Activated CD4-positive, alpha-beta memory T cell treated with anti-CD3 and anti-CD28 coated beads, Interleukin-2, amount 10 ng/mL, durations not matched to agents 7 days and 5 days (primary cell): ENCODE measurements around the gene GUCA2A. TPM values are rescaled to one million over a fixed set of nuclear protein-coding genes. Genes with fewer than 3 reads are reported as not detected.

Source experiments
- CTCF ChIA-PET: fragments of 350-600 bp; sonication (Branson Sonifier 250); formaldehyde crosslinking; loops from one replicate; lab custom pipeline; 2021; ENCODE audit warnings: antibody characterized with exemption, inconsistent platforms; lab: Charles Lee
- POLR2A ChIA-PET: fragments of 350-600 bp; sonication (Branson Sonifier 250); formaldehyde crosslinking; loops from one replicate; lab custom pipeline; 2021; ENCODE audit warnings: antibody characterized with exemption; lab: Charles Lee
- DNase-seq: peaks from one replicate; pipeline ENCODE4 v3.0.0-alpha.2; 2020
- H3K27ac Mint-ChIP-seq: one replicate; pipeline ENCODE4 v1.8.0; 2021; ENCODE audit warnings: mild to moderate bottlenecking, mixed read lengths
- H3K27me3 Mint-ChIP-seq: one replicate; pipeline ENCODE4 v1.8.0; 2021; ENCODE audit warnings: mixed read lengths
- H3K36me3 Mint-ChIP-seq: one replicate; pipeline ENCODE4 v1.8.0; 2021; ENCODE audit warnings: low read depth, mixed read lengths
- H3K4me1 Mint-ChIP-seq: one replicate; pipeline ENCODE4 v1.8.0; 2021; ENCODE audit warnings: mixed read lengths
- H3K4me3 Mint-ChIP-seq: one replicate; pipeline ENCODE4 v1.8.0; 2021; ENCODE audit warnings: mild to moderate bottlenecking, mixed read lengths
- H3K9me3 Mint-ChIP-seq: one replicate; pipeline ENCODE4 v1.8.0; 2021; ENCODE audit warnings: mixed read lengths
- total RNA-seq, 2 experiments: library from RNA; stranded (reverse); gene quantifications; one replicate each; pipeline ENCODE4 v1.2.3, GENCODE V29; 2021

The GUCA2A gene
- total RNA-seq, 2 experiments from 2014 or later: not detected

DNA sequence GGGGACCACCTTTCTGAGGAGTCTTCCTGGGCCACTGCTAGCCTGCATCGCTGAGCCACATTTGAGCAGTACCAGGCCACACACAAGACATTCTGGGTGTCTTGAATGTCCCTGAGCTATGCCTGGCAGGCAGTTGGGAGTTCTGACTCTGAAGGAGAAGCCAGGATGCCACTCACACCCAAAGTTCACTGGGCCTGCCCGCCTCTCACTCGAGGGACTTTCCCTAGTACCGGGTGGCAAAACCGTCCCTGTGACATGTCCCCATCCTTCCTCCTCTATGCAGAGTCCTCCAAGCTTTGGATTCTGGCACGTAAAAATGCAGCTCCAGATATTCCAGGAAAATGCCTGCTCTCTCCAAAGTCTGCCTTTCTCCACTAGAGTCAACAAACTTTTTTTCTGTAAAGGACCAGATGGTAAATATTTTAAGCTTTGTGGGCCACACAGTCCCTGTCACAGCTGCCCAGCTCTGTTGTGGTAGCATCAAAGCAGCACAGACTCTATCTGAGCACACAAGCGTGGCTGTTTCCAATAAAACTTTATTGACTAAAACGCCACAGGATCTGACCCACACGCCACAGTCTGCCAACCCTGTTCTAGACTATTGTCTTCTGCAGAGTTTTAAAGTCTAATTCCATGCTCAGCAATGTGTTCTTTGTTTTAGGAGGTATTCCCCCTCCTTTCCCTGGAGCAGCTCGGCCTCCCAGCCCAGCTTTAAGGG lies 30.6 kb downstream of the GUCA2A start:
- DNase-seq: no peak
- Mint-ChIP-seq H3K36me3 (no peaks in the 10 kb centered on the region), H3K9me3 (no peaks in the 10 kb centered on the region), H3K27ac (no peak overlapping the region), H3K4me3 (no peak overlapping the region), H3K27me3 (peaks cover 12% of the 10 kb centered on the region), H3K4me1 (no peaks in the 10 kb centered on the region)
- POLR2A ChIA-PET: no interaction called here
- CTCF ChIA-PET: no interaction called here

DNA sequence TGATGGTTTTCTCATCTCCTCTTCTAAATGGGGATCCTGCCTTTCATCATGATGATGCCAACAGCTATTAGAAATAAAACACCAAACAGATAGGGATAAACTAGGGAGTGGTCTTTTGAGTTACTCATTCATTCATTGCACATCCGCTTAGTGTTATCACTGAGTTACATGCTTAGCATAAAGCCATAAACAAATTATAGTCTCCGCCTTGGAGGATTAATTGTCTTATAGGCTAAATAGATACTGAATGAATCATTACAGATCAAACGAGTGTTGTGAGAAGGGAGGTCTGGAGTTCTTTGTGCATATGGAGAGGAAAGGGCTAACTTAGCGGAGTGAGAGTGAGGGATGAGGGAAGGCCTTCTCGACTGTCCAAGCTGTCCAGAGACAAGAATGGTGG lies 31.2 kb downstream of the GUCA2A start:
- H3K27me3 Mint-ChIP-seq: peaks cover 12% of the 10 kb centered on the region
- H3K4me3 Mint-ChIP-seq: no peak overlapping the region
- H3K27ac Mint-ChIP-seq: no peak overlapping the region
- H3K36me3 Mint-ChIP-seq: no peaks in the 10 kb centered on the region
- H3K9me3 Mint-ChIP-seq: no peaks in the 10 kb centered on the region
- ChIA-PET POLR2A (no interaction called here), CTCF (no interaction called here)
- no peak for DNase-seq
- no peaks in the 10 kb centered on the region for H3K4me1 Mint-ChIP-seq

DNA sequence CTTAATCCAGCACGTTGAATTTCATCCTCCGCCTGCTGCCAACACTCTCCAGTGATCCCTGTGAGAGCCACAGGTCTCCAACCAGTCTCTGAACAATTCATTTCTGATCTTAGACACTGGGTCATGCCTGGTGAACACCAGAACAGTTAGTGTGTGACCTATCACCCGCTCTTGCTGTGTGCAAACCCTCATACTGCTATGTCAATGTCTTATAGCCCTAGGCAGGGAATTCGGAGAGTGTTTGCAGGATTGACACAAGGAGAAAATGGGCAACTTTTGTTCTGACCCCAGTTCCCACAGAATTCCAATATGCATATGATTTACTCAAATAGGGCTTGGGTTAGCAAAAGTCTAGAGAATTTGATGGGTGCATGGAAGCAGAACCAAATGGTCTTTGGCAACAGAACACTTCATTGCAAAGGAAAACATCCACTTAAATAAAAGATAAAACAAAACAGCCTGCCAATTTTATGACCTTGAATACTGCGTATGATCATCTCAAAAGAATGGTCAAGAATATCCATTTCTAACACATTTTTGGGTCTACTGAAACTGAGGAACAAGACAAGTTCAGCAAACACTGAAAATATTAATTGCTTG lies 34.4 kb downstream of the GUCA2A start:
- CTCF ChIA-PET: no interaction called here
- H3K27me3 Mint-ChIP-seq: peaks cover 15% of the 10 kb centered on the region
- no peaks in the 10 kb centered on the region for H3K36me3 Mint-ChIP-seq
- no peak overlapping the region for H3K4me3 Mint-ChIP-seq
- H3K4me1 Mint-ChIP-seq: no peaks in the 10 kb centered on the region
- no peak overlapping the region for H3K27ac Mint-ChIP-seq
- no peak for DNase-seq
- POLR2A ChIA-PET: no interaction called here
- H3K9me3 Mint-ChIP-seq: no peaks in the 10 kb centered on the region

DNA sequence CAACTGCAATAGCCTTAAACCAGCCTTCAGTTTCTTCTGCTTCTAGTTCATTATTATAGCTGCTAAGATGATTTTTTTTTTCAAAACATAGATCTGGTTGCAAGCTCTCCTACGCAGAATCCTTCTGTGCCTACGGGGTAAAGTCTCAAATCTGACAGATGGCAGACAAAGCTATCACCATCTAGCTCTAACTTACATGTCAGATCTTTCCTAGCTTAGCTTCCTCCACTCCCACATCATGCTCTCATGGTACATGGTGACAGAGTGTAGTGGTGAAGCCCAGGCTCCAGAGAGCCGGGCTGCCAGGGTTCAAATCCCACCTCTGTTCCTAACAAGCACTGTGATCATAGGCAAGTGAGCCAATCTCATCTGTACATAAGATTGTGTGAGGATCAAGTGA lies 35.6 kb downstream of the GUCA2A start:
- no peak overlapping the region for H3K4me3 Mint-ChIP-seq
- peaks cover 15% of the 10 kb centered on the region for H3K27me3 Mint-ChIP-seq
- DNase-seq: no peak
- no peaks in the 10 kb centered on the region for H3K9me3 Mint-ChIP-seq
- no peaks in the 10 kb centered on the region for H3K4me1 Mint-ChIP-seq
- CTCF ChIA-PET: no interaction called here
- no peak overlapping the region for H3K27ac Mint-ChIP-seq
- POLR2A ChIA-PET: no interaction called here
- no peaks in the 10 kb centered on the region for H3K36me3 Mint-ChIP-seq

DNA sequence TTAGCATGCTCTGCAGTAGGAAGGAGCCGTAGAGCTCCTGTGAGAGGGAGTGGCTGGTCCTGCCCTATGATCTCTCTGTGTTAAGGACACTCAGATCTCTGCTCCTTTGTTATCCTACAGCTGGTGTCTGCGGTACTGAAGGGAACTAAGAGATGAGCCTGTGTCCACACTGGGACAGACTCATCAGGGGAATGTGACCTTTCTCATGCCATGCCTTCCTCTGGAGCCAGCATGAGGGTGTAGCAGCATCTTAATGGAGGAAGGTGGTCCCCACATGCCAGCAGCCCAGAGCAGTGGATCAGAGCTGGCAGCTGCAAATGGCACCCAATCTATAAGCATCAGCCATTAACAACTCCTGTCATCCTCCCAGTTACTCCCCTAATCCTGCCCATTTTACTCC lies 36.0 kb downstream of the GUCA2A start:
- no peaks in the 10 kb centered on the region for H3K9me3 Mint-ChIP-seq
- POLR2A ChIA-PET: no interaction called here
- H3K4me3 Mint-ChIP-seq: no peak overlapping the region
- DNase-seq: no peak
- no peaks in the 10 kb centered on the region for H3K36me3 Mint-ChIP-seq
- no peak overlapping the region for H3K27ac Mint-ChIP-seq
- CTCF ChIA-PET: no interaction called here
- H3K4me1 Mint-ChIP-seq: no peaks in the 10 kb centered on the region
- H3K27me3 Mint-ChIP-seq: peaks cover 16% of the 10 kb centered on the region

DNA sequence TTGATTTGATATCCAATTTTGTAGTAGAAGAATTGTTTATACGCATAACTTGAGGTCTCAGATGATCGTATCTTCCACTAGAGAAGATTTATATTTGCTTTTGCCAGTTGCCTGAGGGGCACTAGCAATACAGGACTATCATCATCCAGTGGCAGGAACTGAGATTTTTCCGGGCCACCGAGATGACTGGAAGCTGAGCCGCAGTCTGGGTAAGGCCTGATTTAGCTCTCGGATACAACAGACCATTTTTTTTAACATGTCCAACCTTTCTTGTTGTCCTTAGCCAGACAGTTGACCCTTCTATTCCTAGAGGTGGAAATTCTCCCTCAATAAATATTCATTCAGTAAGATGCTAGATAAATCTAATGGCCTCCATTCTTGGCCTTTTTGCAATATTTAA lies 36.8 kb downstream of the GUCA2A start:
- no peak for DNase-seq
- ChIA-PET POLR2A (no interaction called here), CTCF (interaction anchor here (0.6 kb wide), 1 partner anchor 612 kb away, joined by 3 read pairs; no protein-coding TSS in a partner anchor)
- Mint-ChIP-seq H3K9me3 (no peaks in the 10 kb centered on the region), H3K4me3 (no peak overlapping the region), H3K36me3 (no peaks in the 10 kb centered on the region), H3K4me1 (no peaks in the 10 kb centered on the region), H3K27ac (no peak overlapping the region), H3K27me3 (peaks cover 17% of the 10 kb centered on the region)

DNA sequence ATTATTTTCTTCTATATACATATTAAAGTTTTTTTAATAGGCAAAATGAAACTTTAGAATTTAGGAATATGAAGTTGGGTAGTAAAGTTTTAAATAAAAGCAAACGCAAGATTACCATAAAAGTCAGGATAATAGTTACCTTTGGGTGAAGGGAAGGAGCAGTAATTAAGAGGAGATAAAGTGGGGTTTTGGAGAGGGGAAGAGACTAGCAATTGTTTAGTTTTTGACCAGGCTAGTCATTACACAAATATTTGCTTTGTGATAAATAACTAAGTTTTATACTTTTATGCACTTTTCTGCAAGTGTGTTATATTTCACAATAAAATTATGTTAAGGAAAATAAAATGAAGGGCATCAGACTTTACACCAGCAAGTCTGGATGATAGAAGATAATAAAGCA lies 39.0 kb downstream of the GUCA2A start:
- Mint-ChIP-seq H3K4me1 (no peaks in the 10 kb centered on the region), H3K27ac (no peak overlapping the region), H3K4me3 (no peak overlapping the region), H3K27me3 (peaks cover 20% of the 10 kb centered on the region), H3K9me3 (no peaks in the 10 kb centered on the region), H3K36me3 (no peaks in the 10 kb centered on the region)
- POLR2A ChIA-PET: no interaction called here
- CTCF ChIA-PET: no interaction called here
- no peak for DNase-seq

DNA sequence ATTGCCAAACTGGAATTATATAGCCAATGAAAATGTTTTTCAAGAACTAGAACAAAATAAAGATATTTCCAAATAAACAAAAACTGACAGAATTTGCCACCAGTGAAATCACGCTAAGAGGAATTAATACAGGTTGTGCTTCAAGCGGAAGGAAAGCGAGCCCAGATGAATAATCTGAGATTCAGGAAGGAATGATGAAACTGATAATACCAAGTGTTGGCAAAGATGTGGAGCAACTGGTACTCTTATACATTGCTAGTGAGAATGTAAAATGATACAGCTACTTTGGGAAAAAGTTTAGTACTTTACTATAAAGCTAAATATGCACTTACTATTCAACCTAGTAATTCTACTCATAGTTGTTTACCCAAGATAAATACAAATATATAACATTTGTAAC lies 42.1 kb downstream of the GUCA2A start:
- Mint-ChIP-seq H3K4me3 (no peak overlapping the region), H3K9me3 (no peaks in the 10 kb centered on the region), H3K4me1 (no peaks in the 10 kb centered on the region), H3K36me3 (no peaks in the 10 kb centered on the region), H3K27ac (no peak overlapping the region), H3K27me3 (peaks cover 19% of the 10 kb centered on the region)
- CTCF ChIA-PET: interaction anchor here (0.5 kb wide), 1 partner anchor 1273 kb away, joined by 3 read pairs; no protein-coding TSS in a partner anchor
- DNase-seq: no peak
- POLR2A ChIA-PET: no interaction called here

DNA sequence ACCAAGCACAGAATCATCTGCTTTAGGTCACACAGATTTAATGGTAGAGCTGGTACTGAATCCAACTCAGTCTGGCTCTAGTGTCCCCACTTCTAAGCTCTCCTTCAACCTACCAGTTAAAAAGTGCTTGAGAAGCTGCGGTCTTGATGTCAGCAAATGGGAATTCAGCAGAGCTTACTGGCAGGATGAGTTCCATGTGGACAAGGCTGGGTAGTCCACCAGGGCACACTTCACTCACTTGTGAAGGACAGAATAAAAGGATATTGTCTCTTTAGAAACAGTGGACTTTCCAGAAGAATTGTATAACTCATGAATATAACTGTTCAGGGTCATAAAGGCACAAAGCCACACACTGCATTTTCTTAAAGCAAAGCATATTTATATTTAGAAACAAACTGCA lies 46.4 kb downstream of the GUCA2A start:
- Mint-ChIP-seq H3K27me3 (peaks cover 26% of the 10 kb centered on the region), H3K4me3 (no peak overlapping the region), H3K4me1 (no peaks in the 10 kb centered on the region), H3K36me3 (no peaks in the 10 kb centered on the region), H3K9me3 (no peaks in the 10 kb centered on the region), H3K27ac (no peak overlapping the region)
- DNase-seq: no peak
- ChIA-PET POLR2A (no interaction called here), CTCF (no interaction called here)

DNA sequence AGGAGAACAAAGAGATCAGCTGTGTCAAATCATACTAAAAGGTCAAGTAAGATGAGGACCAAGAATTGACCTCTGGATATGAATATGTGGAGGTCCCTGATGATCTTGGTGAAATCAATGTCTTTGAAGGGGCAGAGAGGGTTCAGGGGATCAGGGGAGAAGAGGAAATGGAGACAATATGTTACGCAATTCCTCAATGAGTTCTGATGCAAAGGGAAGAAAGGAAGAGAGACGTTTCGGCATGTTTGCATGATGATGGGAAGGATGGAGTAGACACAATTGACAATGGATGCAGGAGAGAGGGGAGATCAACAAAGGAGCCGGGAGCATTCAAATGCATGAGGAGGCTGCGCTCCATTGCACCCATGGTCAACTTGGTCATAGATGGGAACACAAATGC lies 47.3 kb downstream of the GUCA2A start:
- H3K36me3 Mint-ChIP-seq: no peaks in the 10 kb centered on the region
- no peak overlapping the region for H3K4me3 Mint-ChIP-seq
- H3K4me1 Mint-ChIP-seq: no peaks in the 10 kb centered on the region
- ChIA-PET CTCF (no interaction called here), POLR2A (no interaction called here)
- no peak for DNase-seq
- H3K9me3 Mint-ChIP-seq: no peaks in the 10 kb centered on the region
- H3K27me3 Mint-ChIP-seq: peaks cover 29% of the 10 kb centered on the region
- no peak overlapping the region for H3K27ac Mint-ChIP-seq

DNA sequence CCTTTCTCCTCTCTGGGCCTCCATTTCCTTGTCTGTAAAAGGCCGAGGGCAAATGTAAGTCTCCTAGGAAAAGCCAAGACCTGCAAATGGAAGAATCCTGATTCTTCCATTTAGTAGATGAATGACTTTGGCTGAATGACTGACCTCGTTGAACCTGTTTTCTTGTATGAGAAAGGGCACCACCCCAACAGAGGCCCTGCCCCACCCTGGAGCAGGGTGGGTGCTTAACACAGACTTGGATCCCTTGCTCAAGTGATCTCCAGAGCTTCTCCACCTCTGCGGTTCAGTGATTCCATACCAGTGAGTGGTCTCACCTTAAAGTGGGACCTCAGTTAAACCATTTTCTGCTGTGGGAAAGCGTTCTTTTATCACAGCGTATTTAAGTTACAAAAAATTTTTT lies 50.3 kb downstream of the GUCA2A start:
- H3K4me3 Mint-ChIP-seq: no peak overlapping the region
- ChIA-PET CTCF (no interaction called here), POLR2A (interaction anchor here (0.6 kb wide), 1 partner anchor 8 kb away, joined by 3 read pairs; no protein-coding TSS in a partner anchor)
- DNase-seq: no peak
- no peak overlapping the region for H3K27ac Mint-ChIP-seq
- no peaks in the 10 kb centered on the region for H3K36me3 Mint-ChIP-seq
- H3K9me3 Mint-ChIP-seq: no peaks in the 10 kb centered on the region
- peaks cover 32% of the 10 kb centered on the region for H3K27me3 Mint-ChIP-seq
- H3K4me1 Mint-ChIP-seq: no peaks in the 10 kb centered on the region
